AML-193 (cell line): ENCODE results near the gene RAB4B.
"Not testable (repeated sequence)": the region's sequence is repeated elsewhere in the genome, so short reads cannot be mapped to it uniquely, and the experiment has no call there.

Source experiments
- DNase-seq, 2 experiments: peaks; one replicate each; lab custom pipeline; 2025; lab: John Stamatoyannopoulos, UW

Gene RAB4B

DNA sequence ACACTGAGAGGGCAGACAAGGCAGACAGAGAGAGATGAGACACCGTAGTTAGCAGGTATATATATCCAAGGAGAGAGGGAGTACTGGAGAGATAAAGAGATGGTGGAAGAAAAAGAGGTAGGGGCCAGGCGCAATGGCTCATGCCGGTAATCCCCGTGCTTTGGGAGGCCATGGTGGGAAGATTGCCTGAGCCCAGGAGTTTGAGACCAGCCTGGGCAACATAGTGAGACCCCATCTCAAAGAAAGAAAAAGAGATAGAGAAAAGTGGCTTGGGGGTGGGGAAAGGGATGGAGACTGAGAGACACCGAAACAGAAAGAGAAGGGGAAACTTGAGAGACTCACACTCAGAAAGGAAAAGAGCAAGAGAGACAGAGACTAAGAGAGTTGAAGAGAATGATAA lies 2.5 kb downstream of the RAB4B start:
- no peak for DNase-seq

DNA sequence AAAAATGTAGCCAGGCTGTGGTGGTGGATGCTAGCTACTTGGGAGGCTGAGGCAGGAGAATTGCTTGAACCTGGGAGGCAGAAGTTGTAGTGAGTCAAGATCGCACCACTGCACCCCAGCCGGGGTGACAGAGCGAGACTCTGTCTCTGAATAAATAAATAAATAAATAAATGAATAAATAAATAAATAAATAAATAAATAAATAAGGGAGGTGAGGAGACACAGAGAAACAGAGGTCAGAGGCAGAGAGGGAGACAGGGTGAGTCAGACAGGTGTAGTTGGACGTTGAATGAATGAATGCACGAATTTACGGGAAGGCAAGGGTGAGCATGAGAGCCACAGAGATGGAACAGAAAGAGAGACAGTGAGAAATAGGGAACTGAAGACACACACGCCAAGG lies 3.1 kb downstream of the RAB4B start:
- no peak for DNase-seq

DNA sequence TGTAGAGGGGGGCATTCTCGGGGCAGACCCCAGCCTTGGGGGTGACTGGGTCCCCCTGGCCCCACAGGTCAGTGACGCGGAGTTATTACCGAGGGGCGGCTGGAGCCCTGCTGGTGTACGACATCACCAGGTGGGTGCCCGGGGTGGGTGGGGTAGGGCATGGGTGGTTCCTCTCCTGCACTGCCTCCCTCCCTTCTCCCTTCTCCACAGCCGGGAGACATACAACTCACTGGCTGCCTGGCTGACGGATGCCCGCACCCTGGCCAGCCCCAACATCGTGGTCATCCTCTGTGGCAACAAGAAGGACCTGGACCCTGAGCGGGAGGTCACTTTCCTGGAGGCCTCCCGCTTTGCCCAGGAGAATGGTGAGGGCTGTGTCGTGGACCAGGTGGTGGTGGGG lies 5.7 kb downstream of the RAB4B start:
- no peak for DNase-seq

DNA sequence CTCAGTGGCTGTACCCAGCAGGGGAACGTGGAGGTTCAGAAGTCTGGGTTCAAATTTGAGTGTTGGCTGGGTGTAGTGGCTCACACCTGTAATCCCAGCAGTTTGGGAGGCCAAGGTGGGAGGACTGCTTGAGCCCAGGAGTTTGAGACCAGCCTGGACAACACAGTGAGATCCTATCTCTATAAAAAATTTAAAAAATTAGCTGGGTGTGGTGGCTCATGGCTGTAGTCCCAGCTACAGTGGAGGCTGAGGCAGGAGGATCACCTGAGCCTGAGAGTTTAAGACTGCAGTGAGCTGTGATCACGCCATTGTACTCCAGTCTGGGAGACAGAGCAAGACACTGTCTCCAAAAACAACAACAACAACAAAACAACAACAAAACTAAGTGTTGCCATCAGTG lies 6.1 kb downstream of the RAB4B start:
- DNase-seq = not testable (repeated sequence)

DNA sequence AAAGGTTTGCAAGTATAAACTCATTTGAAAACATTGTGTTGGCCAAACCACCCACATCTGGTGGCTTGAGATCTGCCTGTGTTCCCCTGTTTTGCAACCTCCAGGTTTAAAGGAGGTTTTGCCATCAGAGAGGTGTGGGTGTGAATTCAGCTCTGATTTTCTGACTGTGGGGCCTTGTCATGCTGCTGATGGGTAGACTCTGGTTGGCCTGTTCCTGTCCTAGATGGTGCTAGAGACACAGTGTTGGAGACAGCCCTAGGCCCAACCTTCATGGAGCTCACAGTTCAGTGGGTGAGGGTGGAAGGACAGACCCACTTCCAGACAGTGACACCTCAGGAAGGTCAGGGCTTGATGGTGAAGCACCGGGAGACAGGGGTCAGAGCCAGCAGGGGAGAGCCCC lies 7.5 kb downstream of the RAB4B start:
- no peak for DNase-seq

DNA sequence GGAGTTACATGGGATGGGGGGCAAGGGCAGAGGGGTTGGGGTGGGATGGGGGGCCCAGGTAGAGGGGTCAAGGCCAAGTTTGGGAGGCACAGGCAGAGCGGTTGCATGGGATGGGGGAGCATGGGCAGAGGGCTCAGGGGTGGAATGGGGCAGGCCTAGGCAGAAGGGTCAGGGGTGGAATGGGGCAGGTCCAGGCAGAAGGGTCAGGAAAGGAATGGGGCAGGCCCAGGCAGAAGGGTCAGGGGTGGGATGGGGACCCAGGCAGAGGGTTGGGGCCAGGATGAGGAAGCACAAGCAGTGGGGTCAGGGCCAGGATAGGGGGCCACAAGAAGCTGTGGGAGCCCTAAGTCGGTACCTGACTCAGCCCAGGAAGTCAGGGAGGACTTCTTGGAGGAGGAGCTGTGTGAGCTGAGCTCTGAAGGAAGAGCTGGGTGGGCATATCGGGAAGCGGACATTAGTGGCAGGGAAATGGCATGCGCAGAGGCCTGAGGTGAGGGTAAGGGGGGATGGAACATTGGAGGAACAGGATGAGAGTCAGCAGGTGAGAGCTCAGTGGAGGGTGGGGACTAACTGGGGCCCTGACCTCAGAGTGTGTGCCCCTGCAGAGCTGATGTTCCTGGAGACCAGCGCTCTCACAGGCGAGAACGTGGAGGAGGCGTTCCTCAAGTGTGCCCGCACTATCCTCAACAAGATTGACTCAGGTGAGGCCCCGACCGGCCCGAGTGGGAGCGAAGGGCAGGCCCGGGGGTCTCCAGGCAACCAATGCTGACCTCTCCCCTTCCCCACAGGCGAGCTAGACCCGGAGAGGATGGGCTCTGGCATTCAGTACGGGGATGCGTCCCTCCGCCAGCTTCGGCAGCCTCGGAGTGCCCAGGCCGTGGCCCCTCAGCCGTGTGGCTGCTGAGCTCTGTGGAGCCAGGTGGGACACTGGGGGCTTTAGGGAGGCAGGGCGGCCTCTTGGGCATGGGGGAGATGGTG lies 8.3 kb downstream of the RAB4B start:
- no peak for DNase-seq

DNA sequence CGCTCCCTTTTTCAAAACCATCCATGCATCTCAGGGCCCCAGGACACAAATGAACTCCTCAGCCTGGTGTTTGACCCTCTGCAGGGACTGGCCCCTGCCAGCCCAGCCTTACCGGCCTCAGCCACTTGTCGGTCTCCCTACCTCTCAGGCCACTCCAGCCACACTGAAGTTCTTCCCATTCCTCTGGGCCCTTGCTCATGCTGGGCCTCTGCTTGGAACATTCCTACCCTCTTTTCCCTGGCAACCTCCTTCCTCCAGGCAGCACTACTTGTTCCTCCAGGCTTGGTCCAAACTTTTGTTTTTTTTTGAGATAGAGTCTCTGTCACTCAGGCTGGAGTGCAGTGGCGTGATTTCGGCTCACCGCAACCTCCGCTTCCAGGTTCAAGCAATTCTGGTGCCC lies 13.3 kb downstream of the RAB4B start:
- DNase-seq = no peak

DNA sequence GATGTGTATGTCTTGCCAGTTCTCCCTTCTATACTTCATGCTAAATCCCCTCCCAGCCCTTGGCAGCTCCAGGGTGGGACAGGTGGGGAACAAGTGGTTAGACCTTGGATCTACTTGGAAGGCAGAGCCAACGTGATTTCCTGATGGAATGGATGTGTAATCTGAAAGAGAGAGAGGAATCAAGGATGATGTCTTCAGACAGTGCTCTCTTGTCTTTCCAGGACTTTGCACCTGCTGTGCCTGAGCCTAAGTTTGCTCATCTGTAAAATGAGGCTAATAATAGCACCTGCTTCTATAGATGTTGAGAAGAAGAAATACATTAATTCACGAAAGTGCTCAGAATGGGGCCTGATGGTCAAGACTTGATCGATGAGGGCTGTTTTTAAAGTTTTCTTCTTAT lies 13.9 kb downstream of the RAB4B start:
- DNase-seq = no peak

DNA sequence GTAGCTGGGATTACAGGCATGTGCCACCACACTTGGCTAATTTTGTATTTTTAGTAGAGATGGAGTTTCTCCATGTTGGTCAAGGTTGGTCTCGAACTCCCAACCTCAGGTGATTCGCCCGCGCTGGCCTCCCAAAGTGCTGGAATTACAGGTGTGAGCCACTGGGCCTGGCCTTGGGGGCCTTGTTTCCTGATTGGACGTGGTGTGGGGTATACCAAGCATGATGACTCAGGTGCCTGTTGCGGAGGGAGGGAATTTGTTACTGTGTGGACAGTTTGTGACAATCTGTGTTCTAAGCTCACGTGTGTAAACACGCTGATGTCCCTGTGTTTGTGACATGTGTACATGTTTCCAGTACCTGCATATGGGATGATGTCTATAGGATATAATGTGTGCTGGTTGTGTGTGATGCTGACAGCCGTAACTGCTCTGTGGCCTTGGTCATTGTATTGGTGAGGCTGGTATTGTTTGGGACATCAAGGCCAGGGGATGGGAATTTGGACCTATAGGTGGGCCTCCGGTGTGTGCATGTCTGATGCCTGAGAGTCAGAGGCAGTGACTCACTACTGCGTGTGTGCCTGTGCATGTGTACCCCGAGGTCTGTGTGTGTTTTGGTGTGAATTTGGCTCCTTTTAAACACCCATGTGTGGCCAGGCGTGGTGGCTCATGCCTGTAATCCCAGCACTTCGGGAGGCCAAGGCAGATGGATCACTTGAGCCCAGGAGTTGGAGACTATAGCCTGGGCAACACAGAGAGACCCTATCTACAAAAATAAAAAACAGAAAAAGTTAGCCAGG lies 19.3 kb downstream of the RAB4B start:
- no peak for DNase-seq

DNA sequence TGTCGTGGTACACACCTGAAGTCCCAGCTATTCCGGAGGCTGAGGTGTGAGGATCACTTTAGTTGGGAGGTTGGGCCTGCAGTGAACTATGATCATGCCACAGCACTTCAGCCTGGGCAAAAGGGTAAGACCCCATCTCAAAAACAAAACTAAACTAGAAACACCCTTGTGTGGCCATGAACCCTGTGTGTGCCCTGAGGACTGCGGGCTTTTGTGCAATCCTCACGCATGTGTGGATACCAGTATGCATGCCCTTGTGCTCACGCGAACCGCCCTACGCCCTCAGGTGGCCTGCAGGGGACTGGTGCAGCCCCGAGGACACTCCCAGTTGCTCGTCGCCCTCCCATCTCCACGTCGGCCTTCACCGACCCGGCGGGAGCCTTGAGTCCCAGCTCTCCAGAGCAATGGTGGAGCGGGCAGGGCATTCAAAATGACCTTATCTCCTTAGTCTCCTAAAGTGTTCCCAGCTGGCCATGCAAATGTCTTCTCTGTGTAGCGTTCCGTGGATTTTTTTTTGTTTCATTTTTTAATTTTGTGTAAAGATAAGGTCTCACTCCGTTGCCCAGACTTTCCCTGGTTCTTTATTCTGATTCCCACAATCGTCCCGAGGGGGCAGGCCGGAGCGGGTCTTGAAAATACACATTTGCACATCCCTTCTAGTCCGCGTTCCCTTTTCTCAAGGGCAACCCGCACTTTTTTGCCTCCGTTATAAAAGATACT lies 20.1 kb downstream of the RAB4B start:
- peak; percentile 79 to 81 for DNase-seq

DNA sequence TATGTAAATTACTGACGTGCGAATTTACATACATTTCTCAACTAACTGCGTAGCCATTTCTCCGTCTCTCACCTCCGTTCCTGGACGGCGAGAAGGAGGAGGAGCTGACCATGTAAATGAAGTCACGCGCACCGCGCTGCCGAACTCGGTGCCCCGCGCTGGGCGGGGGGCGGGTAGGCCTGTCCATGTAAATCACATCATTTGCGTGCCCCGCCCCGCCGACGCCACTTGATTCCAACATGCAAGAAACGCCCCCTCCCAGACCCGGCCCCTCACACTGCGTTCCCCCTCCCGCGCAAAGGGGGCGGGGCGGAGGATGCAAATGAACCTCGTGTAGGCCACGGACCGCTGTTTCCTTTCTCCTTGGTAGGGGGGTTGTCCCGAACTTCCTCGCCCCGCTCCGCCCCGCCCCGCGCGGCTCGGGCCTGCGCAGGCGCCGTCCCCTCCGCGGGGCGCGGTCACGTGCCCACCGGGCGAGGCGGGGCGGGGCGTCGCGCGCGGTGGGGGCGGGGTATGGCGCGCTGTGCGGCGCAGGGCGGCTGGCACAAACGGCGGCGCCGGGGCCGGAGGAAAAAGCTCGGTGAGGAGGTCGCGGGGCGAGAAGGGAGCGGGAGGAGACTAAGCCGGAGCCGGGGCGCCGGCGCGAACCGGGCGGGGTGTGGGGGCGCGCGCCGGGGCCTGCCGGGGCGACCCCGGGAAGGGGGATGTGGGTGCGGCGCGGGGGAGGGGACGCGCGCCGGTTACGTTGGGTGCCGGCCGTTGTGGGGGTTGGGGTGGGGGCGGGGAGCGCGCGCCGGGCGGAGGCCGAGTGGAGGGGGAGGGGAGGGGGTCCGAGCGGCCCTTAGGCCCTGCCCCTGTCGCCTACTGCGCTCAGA lies 20.9 kb downstream of the RAB4B start, which contains the start of gene EGLN2:
Gene EGLN2 (plus strand): TSS at position 509 of the 875 bp plus-strand sequence. CDS start 1,382 bp downstream, outside the sequence.
- DNase-seq = peak; percentile 98

DNA sequence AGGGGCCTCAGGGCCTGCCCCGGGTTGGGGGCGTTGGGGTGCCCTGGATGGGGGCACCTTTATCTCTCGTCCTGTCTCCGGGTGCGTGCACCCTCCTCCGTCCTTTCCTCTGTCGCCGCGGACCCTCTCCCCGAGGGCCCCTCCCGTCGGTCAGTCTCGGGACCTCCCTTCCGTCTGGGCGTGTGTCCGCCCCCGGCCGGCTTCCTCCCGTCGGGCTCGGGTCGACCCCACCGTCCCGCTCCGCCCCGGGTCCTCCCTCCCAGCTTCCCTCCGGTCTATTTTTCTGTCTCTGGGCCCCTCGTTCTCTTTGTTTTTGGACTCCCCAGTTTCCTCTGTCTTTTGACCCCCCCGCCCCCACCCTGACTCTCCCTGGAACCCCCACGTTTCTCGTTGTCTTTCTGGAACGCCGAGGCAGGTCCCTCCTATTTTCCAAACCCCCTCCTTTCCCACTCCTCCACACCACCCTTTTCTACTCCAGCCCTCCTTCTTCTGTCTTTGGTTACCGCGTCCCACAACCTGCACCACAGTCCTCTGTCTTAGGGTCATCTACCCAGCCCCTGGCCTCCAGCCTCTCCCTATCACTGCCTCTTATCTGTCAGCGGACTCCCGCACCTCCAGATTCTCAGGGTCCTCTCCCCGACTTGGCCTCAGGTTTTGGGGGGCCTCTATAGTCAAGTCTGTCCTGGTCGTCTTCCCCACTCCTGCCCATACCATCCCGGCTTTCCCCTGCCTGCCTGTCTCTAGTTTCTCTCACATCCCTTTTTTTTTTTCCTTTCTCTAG lies 21.7 kb downstream of the RAB4B start:
- DNase-seq = no peak

DNA sequence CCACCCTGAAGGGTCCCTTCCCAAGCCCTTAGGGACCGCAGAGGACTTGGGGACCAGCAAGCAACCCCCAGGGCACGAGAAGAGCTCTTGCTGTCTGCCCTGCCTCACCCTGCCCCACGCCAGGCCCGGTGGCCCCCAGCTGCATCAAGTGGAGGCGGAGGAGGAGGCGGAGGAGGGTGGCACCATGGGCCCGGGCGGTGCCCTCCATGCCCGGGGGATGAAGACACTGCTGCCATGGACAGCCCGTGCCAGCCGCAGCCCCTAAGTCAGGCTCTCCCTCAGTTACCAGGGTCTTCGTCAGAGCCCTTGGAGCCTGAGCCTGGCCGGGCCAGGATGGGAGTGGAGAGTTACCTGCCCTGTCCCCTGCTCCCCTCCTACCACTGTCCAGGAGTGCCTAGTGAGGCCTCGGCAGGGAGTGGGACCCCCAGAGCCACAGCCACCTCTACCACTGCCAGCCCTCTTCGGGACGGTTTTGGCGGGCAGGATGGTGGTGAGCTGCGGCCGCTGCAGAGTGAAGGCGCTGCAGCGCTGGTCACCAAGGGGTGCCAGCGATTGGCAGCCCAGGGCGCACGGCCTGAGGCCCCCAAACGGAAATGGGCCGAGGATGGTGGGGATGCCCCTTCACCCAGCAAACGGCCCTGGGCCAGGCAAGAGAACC lies 22.4 kb downstream of the RAB4B start:
- no peak for DNase-seq

DNA sequence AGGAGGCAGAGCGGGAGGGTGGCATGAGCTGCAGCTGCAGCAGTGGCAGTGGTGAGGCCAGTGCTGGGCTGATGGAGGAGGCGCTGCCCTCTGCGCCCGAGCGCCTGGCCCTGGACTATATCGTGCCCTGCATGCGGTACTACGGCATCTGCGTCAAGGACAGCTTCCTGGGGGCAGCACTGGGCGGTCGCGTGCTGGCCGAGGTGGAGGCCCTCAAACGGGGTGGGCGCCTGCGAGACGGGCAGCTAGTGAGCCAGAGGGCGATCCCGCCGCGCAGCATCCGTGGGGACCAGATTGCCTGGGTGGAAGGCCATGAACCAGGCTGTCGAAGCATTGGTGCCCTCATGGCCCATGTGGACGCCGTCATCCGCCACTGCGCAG lies 22.9 kb downstream of the RAB4B start:
- DNase-seq = no peak

DNA sequence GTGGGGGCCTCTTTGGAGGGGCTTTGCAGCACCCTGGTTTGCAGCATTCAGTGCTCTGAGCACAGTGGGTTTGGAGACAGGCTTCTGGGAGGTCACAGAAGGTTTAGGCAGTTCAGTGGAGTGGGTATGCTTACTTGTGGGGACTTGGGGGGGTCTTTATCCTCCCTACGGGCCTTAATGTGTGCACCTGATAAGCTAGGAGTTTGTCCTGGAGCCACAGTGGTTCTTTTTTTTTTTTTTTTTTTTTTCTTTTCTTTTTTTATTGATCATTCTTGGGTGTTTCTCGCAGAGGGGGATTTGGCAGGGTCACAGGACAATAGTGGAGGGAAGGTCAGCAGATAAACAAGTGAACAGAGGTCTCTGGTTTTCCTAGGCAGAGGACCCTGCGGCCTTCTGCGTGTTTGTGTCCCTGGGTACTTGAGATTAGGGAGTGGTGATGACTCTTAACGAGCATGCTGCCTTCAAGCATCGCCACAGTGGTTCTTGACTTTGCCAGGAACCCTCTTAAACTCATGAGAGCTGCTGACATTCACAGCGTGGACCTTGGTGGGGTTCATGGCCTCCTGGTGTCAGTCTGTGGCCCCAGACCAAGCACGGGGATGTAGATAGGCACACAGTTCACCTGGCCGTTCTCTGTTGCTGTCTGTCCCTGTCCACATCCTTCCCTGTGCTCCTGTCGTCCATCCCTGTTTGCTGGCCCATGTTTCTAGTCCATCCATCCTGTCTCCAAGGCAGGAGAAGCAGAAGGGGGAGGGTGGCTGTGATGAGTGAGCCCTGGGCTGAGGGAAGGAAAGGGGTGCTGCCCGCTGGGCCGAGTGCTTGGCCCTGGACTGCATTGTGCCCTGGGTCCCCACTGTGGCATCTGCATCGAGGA lies 23.6 kb downstream of the RAB4B start:
- no peak for DNase-seq

DNA sequence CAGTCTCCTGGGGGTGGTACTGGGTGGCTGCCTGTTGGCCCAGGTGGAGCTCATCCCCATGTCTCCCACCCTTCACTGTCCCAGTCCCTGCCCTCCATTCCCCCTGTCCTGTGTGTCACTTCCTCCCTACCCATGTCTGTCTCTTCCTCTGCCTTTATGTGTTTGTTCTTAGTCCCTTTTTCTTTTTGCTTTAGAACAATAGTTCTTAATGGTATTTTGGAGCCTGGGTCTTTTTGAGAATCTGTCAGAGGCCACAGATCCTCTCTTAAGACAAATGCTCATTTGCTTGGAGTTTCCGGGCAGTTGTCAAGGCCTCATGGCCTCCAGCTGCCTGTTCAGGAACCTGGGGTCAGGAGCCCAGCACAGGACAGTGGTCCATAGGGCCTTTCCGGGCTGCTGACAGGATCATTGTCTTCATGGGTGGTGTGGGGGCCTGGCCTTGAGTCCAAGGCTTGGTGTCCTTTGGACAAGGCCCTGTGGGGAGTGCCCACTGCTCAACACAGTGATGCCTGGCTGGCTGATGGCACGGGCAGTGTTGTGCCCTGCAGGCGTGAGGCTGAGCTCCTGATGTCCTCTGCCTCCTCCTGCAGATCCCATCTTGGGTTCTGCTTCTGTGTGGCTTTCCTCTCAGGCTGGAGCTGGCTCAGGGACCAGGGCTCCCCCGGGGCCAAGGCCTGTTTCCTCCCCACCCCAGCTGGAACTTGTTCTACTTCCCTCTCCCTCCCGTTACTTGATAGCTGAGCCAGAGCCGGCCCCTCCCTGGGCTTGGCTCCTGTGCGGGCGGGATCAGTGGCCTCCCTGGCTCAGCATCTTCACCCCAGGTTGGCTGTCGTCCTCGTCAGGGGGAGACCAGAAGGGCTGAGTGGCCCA lies 24.5 kb downstream of the RAB4B start:
- DNase-seq = no peak

DNA sequence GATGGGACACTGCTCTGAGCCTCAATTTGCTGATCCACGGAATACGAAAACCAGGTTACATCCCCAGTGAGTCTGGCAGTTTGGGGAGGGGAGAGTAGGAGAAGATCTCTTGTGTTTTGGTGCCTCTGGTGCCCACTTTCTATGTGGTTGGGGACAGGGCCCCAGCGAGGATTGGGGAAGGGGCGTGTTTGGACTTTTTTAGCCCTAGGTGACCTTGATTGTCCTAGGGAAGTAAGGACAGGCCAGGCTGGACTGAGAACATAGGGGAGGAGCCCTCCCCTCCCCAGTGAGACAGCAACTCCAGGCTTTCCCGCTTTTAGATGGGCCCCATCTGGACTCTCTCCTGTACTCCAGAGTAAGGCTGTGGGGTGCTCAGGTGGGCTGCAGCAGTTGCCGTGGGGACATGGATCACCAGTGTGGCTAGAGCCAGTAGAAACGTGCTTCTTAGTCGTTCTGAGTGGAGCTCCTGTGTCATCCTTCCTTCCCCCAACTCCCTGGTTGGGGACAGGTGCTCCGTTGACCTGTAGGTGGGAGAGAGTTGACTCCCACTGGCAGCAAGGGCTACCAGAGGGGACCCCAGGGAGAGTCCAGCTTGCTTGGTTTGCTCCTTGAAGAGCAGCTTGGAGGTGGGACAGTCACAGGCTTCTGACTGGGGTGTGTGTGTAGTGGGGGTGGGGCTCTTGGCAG lies 25.3 kb downstream of the RAB4B start:
- no peak for DNase-seq
